ENCODE data around the gene IL23A.

Gene IL23A

GRCh38 chr12:56362130-56363059, 23.7 kb downstream of the IL23A start, which contains the start of gene APOF:
TSS of gene APOF (minus strand) at chr12:56362857. CDS start at chr12:56362745, 112 bp downstream.
- DNase-seq: no peak

GRCh38 chr12:56366948-56367347, 28.3 kb downstream of the IL23A start:
- no peak for DNase-seq

DNA sequence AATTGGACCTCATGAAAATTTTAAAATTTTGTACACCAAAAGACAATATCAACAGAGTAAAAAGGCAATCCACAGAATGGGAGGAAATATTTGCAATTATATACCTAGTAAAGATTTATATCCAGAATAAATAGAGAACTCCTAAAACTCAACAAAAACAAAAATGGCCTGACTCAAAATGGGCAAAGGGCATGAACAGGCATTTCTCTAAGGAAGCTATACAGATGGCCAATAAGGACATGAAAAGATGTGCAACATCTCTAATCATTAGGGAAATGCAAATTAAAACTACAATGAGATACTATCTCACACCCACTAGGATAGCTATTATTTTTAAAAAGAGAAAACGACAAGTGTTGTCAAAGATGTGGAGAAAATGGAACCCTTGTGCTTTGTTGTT, 34.8 kb downstream of the IL23A start:
- DNase-seq: no peak

DNA sequence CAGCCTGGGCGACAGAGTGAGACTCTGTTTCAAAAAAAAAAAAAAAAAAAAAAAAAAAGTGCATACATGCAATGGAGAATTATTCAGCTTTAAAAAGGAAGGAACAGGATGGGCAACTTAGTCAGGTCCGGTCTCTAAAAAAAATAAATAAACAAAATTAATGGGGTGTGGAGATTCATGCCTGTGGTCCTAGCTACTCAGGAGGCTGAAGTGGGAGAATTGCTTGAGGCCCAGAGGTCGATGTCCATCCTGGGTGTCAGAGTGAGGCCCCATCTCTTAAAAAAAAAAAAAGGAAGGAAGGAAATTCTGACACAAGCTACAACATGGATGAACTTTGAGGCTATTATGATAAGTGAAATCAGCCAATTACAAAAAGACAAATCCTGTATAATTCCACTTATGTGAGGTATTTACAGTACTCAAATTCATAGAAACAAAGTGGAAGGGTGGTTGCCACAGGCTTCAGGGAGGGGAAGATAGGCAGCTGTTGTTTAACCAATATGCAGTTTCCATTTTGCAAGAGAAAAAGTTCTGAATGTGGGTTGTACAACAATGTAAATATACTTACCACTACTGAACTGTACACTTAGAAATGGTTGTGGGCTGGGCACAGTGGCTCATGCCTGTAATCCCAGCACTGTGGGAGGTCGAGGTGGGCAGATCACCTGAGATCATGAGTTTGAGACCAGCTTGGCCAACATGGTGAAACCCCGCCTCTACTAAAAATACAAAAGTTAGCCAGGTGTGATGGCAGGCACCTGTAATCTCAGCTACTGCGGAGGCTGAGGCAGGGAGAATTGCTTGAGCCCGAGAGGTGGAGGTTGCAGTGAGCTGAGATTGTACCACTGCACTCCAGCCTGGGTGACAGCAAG, 36.3 kb downstream of the IL23A start:
- DNase-seq: no peak

DNA sequence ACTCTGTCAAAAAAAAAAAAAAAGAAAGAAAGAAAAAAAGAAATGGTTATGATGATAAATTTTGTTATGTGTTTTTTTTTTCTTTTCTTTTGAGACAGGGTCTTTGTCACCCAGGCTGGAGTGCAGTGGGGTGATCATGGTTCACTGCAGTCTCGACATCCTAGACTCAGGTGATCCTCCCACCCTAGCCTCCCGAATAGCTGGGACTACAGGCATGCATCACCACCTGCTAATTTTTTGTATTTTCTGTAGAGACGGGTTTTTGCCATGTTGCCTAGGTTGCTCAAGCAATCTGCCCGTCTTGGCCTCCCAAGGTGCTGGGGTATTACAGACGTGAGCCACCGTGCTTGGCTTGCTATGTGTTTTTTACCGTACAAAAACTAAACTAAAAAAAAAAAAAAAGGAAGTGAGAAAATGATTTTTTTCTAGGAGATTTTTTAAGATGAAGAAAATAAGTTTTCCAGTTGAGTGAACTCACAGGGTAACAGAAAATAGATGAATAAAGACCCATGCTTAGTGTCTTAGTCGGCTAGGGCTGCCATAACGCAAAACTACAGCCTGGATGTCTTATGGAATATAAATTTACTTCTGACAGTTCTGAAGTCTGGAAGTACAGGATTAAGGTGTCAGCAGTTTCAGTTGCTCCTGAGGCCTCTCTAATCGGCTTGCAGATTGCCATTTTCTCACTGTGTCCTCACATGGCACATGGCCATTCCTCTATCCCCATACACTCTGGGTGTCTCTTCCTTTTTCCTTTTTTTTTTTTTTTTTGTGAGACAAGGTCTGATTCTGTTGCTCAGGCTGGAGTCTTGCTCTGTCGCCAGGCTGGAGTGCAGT, 37.1 kb downstream of the IL23A start:
- DNase-seq: peak in 1 of 2 donors; percentile 57

- DNase-seq: no peak
Measured at GRCh38 chr12:56377310-56377988, 38.8 kb downstream of the IL23A start.

DNA sequence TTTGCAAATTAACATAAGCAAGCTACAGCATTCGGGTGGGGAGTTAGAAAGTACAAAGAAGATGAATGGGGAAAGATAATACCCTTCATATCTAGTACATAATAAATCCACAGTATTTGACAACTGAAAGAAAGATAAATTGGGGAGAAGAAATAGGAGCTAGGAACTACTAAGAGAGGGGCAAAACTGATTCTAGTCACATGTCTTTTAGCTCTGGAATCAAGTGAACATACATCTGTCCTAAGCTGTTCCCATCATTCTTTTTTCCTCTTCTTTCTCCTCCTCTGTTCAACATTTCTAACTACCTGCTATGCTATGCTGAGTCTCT, 39.3 kb downstream of the IL23A start:
- DNase-seq: no peak

DNA sequence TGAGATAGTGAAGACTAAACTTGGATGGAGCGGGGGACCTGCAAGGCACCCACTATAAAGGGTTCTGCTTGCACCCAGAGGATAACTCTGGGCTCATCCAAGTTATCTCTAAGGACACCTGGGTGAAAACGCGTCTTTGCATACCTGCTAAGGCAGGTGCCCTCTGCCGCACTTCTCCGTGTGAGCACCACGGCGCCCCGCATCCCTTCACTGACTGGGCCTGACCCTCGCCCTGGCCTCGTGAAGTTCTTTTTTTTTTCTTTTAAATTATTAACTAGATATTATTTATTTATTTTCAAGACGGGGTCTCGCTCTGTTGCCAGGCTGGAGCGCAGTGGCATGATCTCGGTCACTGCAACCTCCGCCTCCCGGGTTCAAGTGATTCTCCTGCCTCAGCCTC, 43.9 kb downstream of the IL23A start:
- no peak for DNase-seq

GRCh38 chr12:56385873-56386272, 47.2 kb downstream of the IL23A start:
- DNase-seq: no peak

GRCh38 chr12:56387152-56387736, 48.6 kb downstream of the IL23A start:
- no peak for DNase-seq

DNA sequence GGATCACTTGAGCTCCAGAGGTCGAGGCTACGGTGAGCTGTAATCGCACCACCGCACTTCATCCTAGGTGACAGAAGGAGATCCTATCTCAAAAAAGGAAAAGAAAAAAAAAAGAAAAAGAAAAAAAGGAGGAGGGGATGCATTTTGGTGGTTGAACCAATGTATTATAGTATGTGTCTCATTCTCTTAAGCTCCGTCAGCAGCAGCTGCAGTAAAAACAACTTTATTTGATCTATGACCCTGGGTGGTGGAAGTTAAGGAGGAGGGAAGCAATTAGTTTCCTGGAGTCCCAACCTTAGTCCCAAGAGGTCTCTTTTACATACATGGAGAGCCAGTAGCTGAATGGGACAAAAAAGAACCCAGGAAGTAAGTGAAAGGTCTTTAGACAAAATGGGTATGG, 50.7 kb downstream of the IL23A start:
- no peak for DNase-seq
